Sigmoid colon (tissue), 7 donors: ENCODE results near the gene STXBP5. TPM values are rescaled to one million over a fixed set of nuclear protein-coding genes. Genes with fewer than 3 reads are reported as not detected.
A peak's percentile ranks its signal among the peaks of the same experiment; 100 is the strongest.

ENCODE experiments used
- DNase-seq: peaks from one replicate; pipeline ENCODE4 v3.0.0-alpha.2; 2019
- H3K27ac ChIP-seq, 4 donors: fragments of 200-600 bp; sonication (generic); one replicate each; pipeline ENCODE4 v1.5.1; 2016 to 2019; ENCODE audit warnings: mild to moderate bottlenecking in 1 of 4
- H3K27me3 ChIP-seq, 3 donors: fragments of 200-600 bp; sonication (generic); one replicate each; pipeline ENCODE4 v1.5.1; 2019; ENCODE audit warnings: mild to moderate bottlenecking in 1 of 3
- H3K36me3 ChIP-seq, 4 donors: fragments of 200-600 bp; sonication (generic); one replicate each; pipeline ENCODE4 v1.5.1; 2016 to 2019
- H3K4me1 ChIP-seq, 4 donors: fragments of 200-600 bp; sonication (generic); one replicate each; pipeline ENCODE4 v1.5.1; 2017 to 2019
- H3K4me3 ChIP-seq, 4 donors: fragments of 200-600 bp; sonication (generic); one replicate each; pipeline ENCODE4 v1.5.1; 2017 to 2019; ENCODE audit warnings: mild to moderate bottlenecking in 2 of 4, moderate library complexity in 1 of 4
- H3K9me3 ChIP-seq, 4 donors: fragments of 200-600 bp in 3 of 4; sonication (generic) in 3 of 4; one replicate each; pipeline versions ENCODE4 v1.5.1 to v1.6.1; 2013 to 2019
- EP300 ChIP-seq, 4 donors: sonication (generic); formaldehyde crosslinking; IDR thresholded peaks; one replicate each; pipeline ENCODE4 v1.6.1; 2017; ENCODE audit warnings: antibody characterized with exemption in 4 of 4
- POLR2A ChIP-seq, 2 donors: fragments of 450-650 bp; IDR thresholded peaks; one replicate each; pipeline ENCODE4 v1.6.1; 2016; ENCODE audit warnings: antibody characterized with exemption in 2 of 2, mild to moderate bottlenecking in 2 of 2, moderate library complexity in 2 of 2
- POLR2AphosphoS5 ChIP-seq, 4 donors: sonication (generic); formaldehyde crosslinking; IDR thresholded peaks; one replicate each; pipeline ENCODE4 v1.6.1; 2017; ENCODE audit warnings: antibody characterized with exemption in 4 of 4
- WGBS, 2 donors: extraction: QIAGEN DNeasy Blood & Tissue Kit; methylation state at CpG; one replicate each; pipeline ENCODE4 v1.1.7; 2013; 5-methylcytosine and 5-hydroxymethylcytosine counted together
- intact Hi-C: fragments of 100-400 bp; cut with DNase I; formaldehyde crosslinking; loops from one replicate; pipeline ENCODE4 v1.15.1; 2023
- polyA plus RNA-seq, 3 donors: library from polyadenylated mRNA; stranded (reverse); fragments of 200-250 nt; gene quantifications; one replicate each; pipeline ENCODE4 v1.2.3, GENCODE V29; 2013
- total RNA-seq, 4 donors: library from RNA; depleted of rRNA; stranded (reverse); fragments of >200 nt; gene quantifications; one replicate each; pipeline ENCODE4 v1.1.0, GENCODE V29; 2016
- TF ChIP-seq, protein P1 (sequence below), 4 experiments: fragments of 450-650 bp in 3 of 4; fragments of 200-600 bp in 1 of 4; IDR thresholded peaks; one replicate each; pipeline ENCODE4 v1.5.1; 2016 to 2019; ENCODE audit warnings: antibody characterized with exemption in 4 of 4, mild to moderate bottlenecking in 3 of 4, moderate library complexity in 2 of 4
- donor health status: healthy with polysubstance abuse.
- donor health status: Bipolar disorder and iron deficiency.
- donor health status: healthy.

Gene STXBP5
- total and polyA plus RNA-seq, 7 donors, result 16.0 to 34.3 (median 24.2) TPM

GRCh38 chr6:147220345-147220744, 16.1 kb downstream of the STXBP5 start:
- Histone ChIP-seq H3K4me1 (peaks cover 0 to 26% (median 14%) of the 10 kb centered on the region in 4 donors), H3K9me3 (no peaks in the 10 kb centered on the region), H3K27ac (no peak overlapping the region), H3K27me3 (no peaks in the 10 kb centered on the region), H3K36me3 (peaks cover 0 to 6% (median 0%) of the 10 kb centered on the region in 4 donors), H3K4me3 (no peak overlapping the region)
- no peak for DNase-seq
- 60 to 90% methylated on average over 2 of the region's 2 CpGs for WGBS, 2 donors
- intact Hi-C loops, result no loop called here
- no peak for TF ChIP-seq POLR2A (IDR thresholded peaks at IDR 0.05)
- no peak for TF ChIP-seq EP300 (IDR thresholded peaks at IDR 0.05)
- TF ChIP-seq POLR2AphosphoS5 (IDR thresholded peaks at IDR 0.05), result no peak
- TF ChIP-seq, protein P1, sequence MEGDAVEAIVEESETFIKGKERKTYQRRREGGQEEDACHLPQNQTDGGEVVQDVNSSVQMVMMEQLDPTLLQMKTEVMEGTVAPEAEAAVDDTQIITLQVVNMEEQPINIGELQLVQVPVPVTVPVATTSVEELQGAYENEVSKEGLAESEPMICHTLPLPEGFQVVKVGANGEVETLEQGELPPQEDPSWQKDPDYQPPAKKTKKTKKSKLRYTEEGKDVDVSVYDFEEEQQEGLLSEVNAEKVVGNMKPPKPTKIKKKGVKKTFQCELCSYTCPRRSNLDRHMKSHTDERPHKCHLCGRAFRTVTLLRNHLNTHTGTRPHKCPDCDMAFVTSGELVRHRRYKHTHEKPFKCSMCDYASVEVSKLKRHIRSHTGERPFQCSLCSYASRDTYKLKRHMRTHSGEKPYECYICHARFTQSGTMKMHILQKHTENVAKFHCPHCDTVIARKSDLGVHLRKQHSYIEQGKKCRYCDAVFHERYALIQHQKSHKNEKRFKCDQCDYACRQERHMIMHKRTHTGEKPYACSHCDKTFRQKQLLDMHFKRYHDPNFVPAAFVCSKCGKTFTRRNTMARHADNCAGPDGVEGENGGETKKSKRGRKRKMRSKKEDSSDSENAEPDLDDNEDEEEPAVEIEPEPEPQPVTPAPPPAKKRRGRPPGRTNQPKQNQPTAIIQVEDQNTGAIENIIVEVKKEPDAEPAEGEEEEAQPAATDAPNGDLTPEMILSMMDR (IDR thresholded peaks at IDR 0.05), result no peak

DNA sequence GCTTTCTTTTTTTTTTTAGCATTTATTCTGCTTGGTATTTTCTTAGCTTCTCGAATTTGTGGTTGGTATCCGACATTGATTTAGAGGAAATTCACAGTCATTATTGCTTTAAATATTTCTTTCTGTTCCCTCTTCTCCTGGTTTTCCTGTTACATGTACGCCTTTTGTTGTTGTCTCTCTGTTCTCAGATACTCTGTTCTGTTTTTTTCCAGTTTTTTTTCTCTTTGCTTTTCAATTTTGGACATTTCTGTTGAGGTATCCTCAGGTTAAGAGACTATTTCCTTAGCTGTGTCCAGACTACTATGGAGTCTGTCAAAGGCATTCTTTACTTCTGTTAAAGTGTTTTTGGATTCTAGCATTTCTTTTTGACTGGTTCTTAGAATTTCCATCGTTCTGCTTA, 17.5 kb downstream of the STXBP5 start:
- intact Hi-C loops, result no loop called here
- Histone ChIP-seq H3K27me3 (no peaks in the 10 kb centered on the region), H3K36me3 (peaks cover 0 to 6% (median 0%) of the 10 kb centered on the region in 4 donors), H3K27ac (no peak overlapping the region), H3K4me1 (peaks cover 0 to 26% (median 14%) of the 10 kb centered on the region in 4 donors), H3K4me3 (no peak overlapping the region), H3K9me3 (no peaks in the 10 kb centered on the region)
- WGBS, 2 donors, result 62 to 78% methylated on average over 4 of the region's 4 CpGs
- TF ChIP-seq, protein P1 (IDR thresholded peaks at IDR 0.05), result no peak
- no peak for TF ChIP-seq POLR2A (IDR thresholded peaks at IDR 0.05)
- TF ChIP-seq EP300 (IDR thresholded peaks at IDR 0.05), result no peak
- TF ChIP-seq POLR2AphosphoS5 (IDR thresholded peaks at IDR 0.05), result no peak
- DNase-seq, result no peak

- whole genome bisulfite sequencing, 2 donors, result 60 to 75% methylated on average over 4 of the region's 4 CpGs
- H3K36me3 ChIP-seq, result peaks cover 0 to 6% (median 0%) of the 10 kb centered on the region in 4 donors
- peaks cover 0 to 22% (median 14%) of the 10 kb centered on the region in 4 donors for H3K4me1 ChIP-seq
- H3K4me3 ChIP-seq, result no peak overlapping the region
- no peaks in the 10 kb centered on the region for H3K27me3 ChIP-seq
- H3K27ac ChIP-seq, result peak overlapping the region in 3 of 4 donors; percentile 1 to 36 (median 14)
- no peaks in the 10 kb centered on the region for H3K9me3 ChIP-seq
- no peak for TF ChIP-seq EP300 (IDR thresholded peaks at IDR 0.05)
- TF ChIP-seq, protein P1 (IDR thresholded peaks at IDR 0.05), result peak in 3 of 4 experiments; percentile 21 to 38 (median 26)
- intact Hi-C loops, result no loop called here
- no peak for DNase-seq
These were observed 18.1 kb downstream of the STXBP5 start for GRCh38 chr6:147222160-147222838.

GRCh38 chr6:147223736-147224135, 19.5 kb downstream of the STXBP5 start:
- Histone ChIP-seq H3K36me3 (peaks cover 0 to under 1% (median 0%) of the 10 kb centered on the region in 4 donors), H3K4me3 (no peak overlapping the region), H3K27me3 (no peaks in the 10 kb centered on the region), H3K27ac (peak overlapping the region in 2 of 4 donors; percentile 33 to 49), H3K4me1 (peaks cover 0 to 22% (median 14%) of the 10 kb centered on the region in 4 donors), H3K9me3 (no peaks in the 10 kb centered on the region)
- WGBS, 2 donors, result 16 to 51% methylated on average over 3 of the region's 3 CpGs
- TF ChIP-seq POLR2AphosphoS5 (IDR thresholded peaks at IDR 0.05) (peak in 2 of 4 donors; percentile 33 to 59), POLR2A (IDR thresholded peaks at IDR 0.05) (no peak)
- intact Hi-C loops, result no loop called here
- DNase-seq, result no peak

- H3K27me3 ChIP-seq, result no peaks in the 10 kb centered on the region
- no peak overlapping the region for H3K27ac ChIP-seq
- DNase-seq, result no peak
- H3K4me3 ChIP-seq, result no peak overlapping the region
- 96 to 97% methylated on average over 2 of the region's 2 CpGs for WGBS, 2 donors
- intact Hi-C loops, result no loop called here
- H3K9me3 ChIP-seq, result no peaks in the 10 kb centered on the region
- peaks cover 0 to 22% (median 14%) of the 10 kb centered on the region in 4 donors for H3K4me1 ChIP-seq
- no peaks in the 10 kb centered on the region for H3K36me3 ChIP-seq
- TF ChIP-seq, protein P1 (IDR thresholded peaks at IDR 0.05), result no peak
- no peak for TF ChIP-seq POLR2A (IDR thresholded peaks at IDR 0.05)
- TF ChIP-seq POLR2AphosphoS5 (IDR thresholded peaks at IDR 0.05), result no peak
- no peak for TF ChIP-seq EP300 (IDR thresholded peaks at IDR 0.05)
These were observed 22.0 kb downstream of the STXBP5 start for GRCh38 chr6:147226163-147226724.
